H9 (cell line): ENCODE measurements around the gene RALGAPA1. TPM values are rescaled to one million over a fixed set of nuclear protein-coding genes. Genes with fewer than 3 reads are reported as not detected.

Source experiments
- DNase-seq: peaks from one replicate; pipeline ENCODE4 v3.0.0-alpha.2; 2017
- H2AFZ ChIP-seq: one replicate; pipeline ENCODE4 v1.6.1; 2013; ENCODE audit warnings: mild to moderate bottlenecking, low read length, control low read depth, moderate library complexity
- H2AK5ac ChIP-seq: 2 replicates; pipeline ENCODE4 v1.6.1; 2013; ENCODE audit warnings: low read length, control low read depth, mixed read lengths; ENCODE audit not compliant: insufficient read length
- H2BK120ac ChIP-seq: one replicate; pipeline ENCODE4 v1.6.1; 2013; ENCODE audit warnings: low read depth, mild to moderate bottlenecking, low read length, control low read depth, inconsistent platforms; ENCODE audit not compliant: poor library complexity, severe bottlenecking
- H2BK12ac ChIP-seq: 2 replicates; pipeline ENCODE4 v1.6.1; 2013; ENCODE audit warnings: low read length, control low read depth, mixed read lengths, low read depth; ENCODE audit not compliant: insufficient read length
- H2BK15ac ChIP-seq: 2 replicates; pipeline ENCODE4 v1.6.1; 2013; ENCODE audit warnings: low read depth, low read length, control low read depth
- H2BK20ac ChIP-seq: one replicate; pipeline ENCODE4 v1.6.1; 2013; ENCODE audit warnings: low read depth, mild to moderate bottlenecking, low read length, control low read depth, inconsistent platforms; ENCODE audit not compliant: poor library complexity, severe bottlenecking
- H2BK5ac ChIP-seq: 2 replicates; pipeline ENCODE4 v1.6.1; 2013; ENCODE audit warnings: low read length, control low read depth, mixed read lengths; ENCODE audit not compliant: insufficient read length
- H3K14ac ChIP-seq: 2 replicates; pipeline ENCODE4 v1.6.1; 2013; ENCODE audit warnings: low read length, control low read depth; ENCODE audit not compliant: insufficient read depth
- H3K18ac ChIP-seq: 2 replicates; pipeline ENCODE4 v1.6.1; 2013; ENCODE audit warnings: low read depth, mild to moderate bottlenecking, mixed read lengths, low read length, control low read depth; ENCODE audit not compliant: insufficient read length
- H3K23ac ChIP-seq: 2 replicates; pipeline ENCODE4 v1.6.1; 2013; ENCODE audit warnings: low read length, control low read depth, mixed read lengths, low read depth; ENCODE audit not compliant: insufficient read length
- H3K23me2 ChIP-seq: 2 replicates; pipeline ENCODE4 v1.6.1; 2013; ENCODE audit warnings: low read depth, mild to moderate bottlenecking, mixed read lengths, low read length, control low read depth; ENCODE audit not compliant: insufficient read length, poor library complexity, severe bottlenecking
- H3K27ac ChIP-seq: 2 replicates; pipeline ENCODE4 v1.5.1; 2013; ENCODE audit warnings: low read length, control low read depth, mixed read lengths, low read depth; ENCODE audit not compliant: insufficient read length
- H3K27me3 ChIP-seq: 2 replicates; pipeline ENCODE4 v1.6.1; 2013; ENCODE audit warnings: low read length, control low read depth, inconsistent platforms; ENCODE audit not compliant: insufficient read depth
- H3K4ac ChIP-seq: 2 replicates; pipeline ENCODE4 v1.6.1; 2013; ENCODE audit warnings: low read depth, mild to moderate bottlenecking, control low read depth, inconsistent platforms, low read length, moderate library complexity
- H3K4me1 ChIP-seq: 2 replicates; pipeline ENCODE4 v1.6.1; 2013; ENCODE audit warnings: low read length, control low read depth, inconsistent platforms; ENCODE audit not compliant: insufficient read depth
- H3K4me2 ChIP-seq: 2 replicates; pipeline ENCODE4 v1.6.1; 2013; ENCODE audit warnings: low read length, control low read depth, mixed read lengths; ENCODE audit not compliant: insufficient read length, insufficient read depth
- H3K56ac ChIP-seq: 2 replicates; pipeline ENCODE4 v1.6.1; 2013; ENCODE audit warnings: low read depth, mild to moderate bottlenecking, mixed read lengths, low read length, control low read depth; ENCODE audit not compliant: insufficient read length
- H3K79me1 ChIP-seq: 2 replicates; pipeline ENCODE4 v1.6.1; 2013; ENCODE audit warnings: low read depth, mild to moderate bottlenecking, moderate library complexity, low read length, control low read depth, inconsistent platforms; ENCODE audit not compliant: insufficient read depth, poor library complexity, severe bottlenecking
- H3K79me2 ChIP-seq: 2 replicates; pipeline ENCODE4 v1.6.1; 2013; ENCODE audit warnings: low read length, control low read depth, inconsistent platforms; ENCODE audit not compliant: insufficient read depth
- H3K9ac ChIP-seq: 2 replicates; pipeline ENCODE4 v1.6.1; 2013; ENCODE audit warnings: low read length, control low read depth, mixed read lengths; ENCODE audit not compliant: insufficient read length; ENCODE audit errors: extremely low read depth
- H3K9me3 ChIP-seq: one replicate; pipeline ENCODE4 v1.6.1; 2013; ENCODE audit warnings: low read depth, low read length, inconsistent platforms; ENCODE audit not compliant: control insufficient read depth
- H3T11ph ChIP-seq: one replicate; pipeline ENCODE4 v1.6.1; 2013; ENCODE audit warnings: mild to moderate bottlenecking, low read length, control low read depth, inconsistent platforms
- H4K20me1 ChIP-seq: one replicate; pipeline ENCODE4 v1.6.1; 2013; ENCODE audit not compliant: control insufficient read depth, insufficient read length, insufficient read depth
- H4K5ac ChIP-seq: 2 replicates; pipeline ENCODE4 v1.6.1; 2013; ENCODE audit warnings: low read depth, mild to moderate bottlenecking, mixed read lengths, low read length, control low read depth; ENCODE audit not compliant: insufficient read length
- H4K8ac ChIP-seq: replicated peaks from 2 replicates; pipeline ENCODE4 v1.6.1; 2013; ENCODE audit warnings: low read length, control low read depth, mixed read lengths, low read depth; ENCODE audit not compliant: insufficient read length
- H4K91ac ChIP-seq: 2 replicates; pipeline ENCODE4 v1.6.1; 2013; ENCODE audit warnings: low read depth, mild to moderate bottlenecking, moderate library complexity, mixed read lengths, low read length, control low read depth; ENCODE audit not compliant: insufficient read length
- H3K27ac Mint-ChIP-seq, 3 experiments: 2 replicates in 2 of 3; 3 replicates in 1 of 3; pipeline ENCODE4 v1.8.0; 2020 to 2021; ENCODE audit warnings: mixed read lengths in 3 of 3, mild to moderate bottlenecking in 1 of 3, moderate library complexity in 1 of 3
- H3K27me3 Mint-ChIP-seq: 2 replicates; pipeline ENCODE4 v1.8.0; 2021; ENCODE audit warnings: low read depth, mild to moderate bottlenecking, moderate library complexity, mixed read lengths
- H3K36me3 Mint-ChIP-seq, 3 experiments: 2 replicates in 2 of 3; 3 replicates in 1 of 3; pipeline ENCODE4 v1.8.0; 2020 to 2021; ENCODE audit warnings: low read depth in 3 of 3, mixed read lengths in 3 of 3; ENCODE audit not compliant: insufficient read depth in 1 of 3
- H3K4me1 Mint-ChIP-seq, 2 experiments: 2 replicates each; pipeline ENCODE4 v1.8.0; 2020; ENCODE audit warnings: mixed read lengths in 2 of 2
- H3K4me3 Mint-ChIP-seq, 2 experiments: 2 replicates in 1 of 2; 3 replicates in 1 of 2; pipeline ENCODE4 v1.8.0; 2020 to 2021; ENCODE audit warnings: mild to moderate bottlenecking in 2 of 2, mixed read lengths in 2 of 2, moderate library complexity in 1 of 2
- H3K9me3 Mint-ChIP-seq, 2 experiments: 2 replicates in 1 of 2; 3 replicates in 1 of 2; pipeline ENCODE4 v1.8.0; 2020; ENCODE audit warnings: mild to moderate bottlenecking in 2 of 2, mixed read lengths in 2 of 2, moderate library complexity in 1 of 2
- WGBS: extraction: QIAGEN DNeasy Blood & Tissue Kit; methylation state at CpG from one replicate; pipeline ENCODE4 v1.1.7; 2013; ENCODE audit warnings: missing lambda C conversion rate, low lambda C conversion rate, mixed read lengths; ENCODE audit not compliant: insufficient read length; ENCODE audit errors: extremely low coverage; 5-methylcytosine and 5-hydroxymethylcytosine counted together
- total RNA-seq: library from RNA; stranded (reverse); gene quantifications from 2 replicates; pipeline ENCODE4 v1.2.1, GENCODE V29; 2021
- TF ChIP-seq, protein P1 (sequence below): fragments of 200-600 bp; sonication (generic); conservative IDR thresholded peaks from 3 replicates; pipeline ENCODE4 v1.8.0; 2021; ENCODE audit warnings: antibody characterized with exemption, mild to moderate bottlenecking

RALGAPA1 gene
- total RNA-seq, 1 experiment from 2014 or later: 29.8 TPM

DNA sequence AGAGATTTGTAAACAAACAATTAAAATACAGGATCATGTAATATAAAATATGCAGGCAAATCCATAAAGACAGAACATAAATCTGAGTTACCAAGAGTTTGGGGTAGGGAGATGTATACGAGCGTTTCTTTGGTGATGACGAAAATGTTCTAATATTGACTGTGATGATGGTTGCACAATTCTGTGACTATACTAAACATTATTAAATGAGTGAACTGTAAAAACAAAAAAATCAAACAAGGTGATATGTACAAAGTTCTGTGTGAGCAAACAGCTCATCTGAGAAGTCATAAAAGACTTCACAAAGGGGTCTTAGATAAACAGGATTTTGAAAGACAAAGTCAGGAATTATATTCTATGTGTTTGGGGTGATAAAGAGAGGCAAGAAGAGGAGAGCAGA, 147.2 kb downstream of the RALGAPA1 start:
- Histone ChIP-seq H2BK5ac (no peak overlapping the region), H3K9me3 (no peaks in the 10 kb centered on the region), H3K4me2 (no peak overlapping the region), H2BK15ac (no peak overlapping the region), H4K20me1 (no peaks in the 10 kb centered on the region), H2AFZ (no peak overlapping the region), H3K79me1 (no peaks in the 10 kb centered on the region), H2BK120ac (no peak overlapping the region), H2BK20ac (no peak overlapping the region), H3K56ac (no peak overlapping the region), H3T11ph (no peak overlapping the region), H3K18ac (no peak overlapping the region), H3K27me3 (no peaks in the 10 kb centered on the region), H3K23me2 (no peaks in the 10 kb centered on the region), H3K9ac (no peak overlapping the region), H2AK5ac (no peak overlapping the region), H3K27ac (no peak overlapping the region), H3K79me2 (no peaks in the 10 kb centered on the region), H4K91ac (no peak overlapping the region), H2BK12ac (no peak overlapping the region), H3K4ac (no peak overlapping the region), H4K8ac (no peak overlapping the region), H3K14ac (no peak overlapping the region), H4K5ac (no peak overlapping the region), H3K23ac (no peak overlapping the region), H3K4me1 (no peaks in the 10 kb centered on the region)
- Mint-ChIP-seq H3K36me3 (no peaks in the 10 kb centered on the region), H3K4me3 (no peak overlapping the region), H3K27ac (no peak overlapping the region), H3K27me3 (no peaks in the 10 kb centered on the region), H3K4me1 (no peaks in the 10 kb centered on the region), H3K9me3 (no peaks in the 10 kb centered on the region)
- no peak for DNase-seq
- whole genome bisulfite sequencing: no CpG with 5 or more reads among the region's 3 CpGs
- TF ChIP-seq, protein P1, sequence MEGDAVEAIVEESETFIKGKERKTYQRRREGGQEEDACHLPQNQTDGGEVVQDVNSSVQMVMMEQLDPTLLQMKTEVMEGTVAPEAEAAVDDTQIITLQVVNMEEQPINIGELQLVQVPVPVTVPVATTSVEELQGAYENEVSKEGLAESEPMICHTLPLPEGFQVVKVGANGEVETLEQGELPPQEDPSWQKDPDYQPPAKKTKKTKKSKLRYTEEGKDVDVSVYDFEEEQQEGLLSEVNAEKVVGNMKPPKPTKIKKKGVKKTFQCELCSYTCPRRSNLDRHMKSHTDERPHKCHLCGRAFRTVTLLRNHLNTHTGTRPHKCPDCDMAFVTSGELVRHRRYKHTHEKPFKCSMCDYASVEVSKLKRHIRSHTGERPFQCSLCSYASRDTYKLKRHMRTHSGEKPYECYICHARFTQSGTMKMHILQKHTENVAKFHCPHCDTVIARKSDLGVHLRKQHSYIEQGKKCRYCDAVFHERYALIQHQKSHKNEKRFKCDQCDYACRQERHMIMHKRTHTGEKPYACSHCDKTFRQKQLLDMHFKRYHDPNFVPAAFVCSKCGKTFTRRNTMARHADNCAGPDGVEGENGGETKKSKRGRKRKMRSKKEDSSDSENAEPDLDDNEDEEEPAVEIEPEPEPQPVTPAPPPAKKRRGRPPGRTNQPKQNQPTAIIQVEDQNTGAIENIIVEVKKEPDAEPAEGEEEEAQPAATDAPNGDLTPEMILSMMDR: no peak
